Measurements from ENCODE around the gene SAA2. TPM values are rescaled to one million over a fixed set of nuclear protein-coding genes. Genes with fewer than 3 reads are reported as not detected.
A peak's percentile ranks its signal among the peaks of the same experiment; 100 is the strongest.

Gene SAA2
- total and polyA plus RNA-seq, 4 donors, result 6.4 to 27,037 (median 20,582) TPM

DNA sequence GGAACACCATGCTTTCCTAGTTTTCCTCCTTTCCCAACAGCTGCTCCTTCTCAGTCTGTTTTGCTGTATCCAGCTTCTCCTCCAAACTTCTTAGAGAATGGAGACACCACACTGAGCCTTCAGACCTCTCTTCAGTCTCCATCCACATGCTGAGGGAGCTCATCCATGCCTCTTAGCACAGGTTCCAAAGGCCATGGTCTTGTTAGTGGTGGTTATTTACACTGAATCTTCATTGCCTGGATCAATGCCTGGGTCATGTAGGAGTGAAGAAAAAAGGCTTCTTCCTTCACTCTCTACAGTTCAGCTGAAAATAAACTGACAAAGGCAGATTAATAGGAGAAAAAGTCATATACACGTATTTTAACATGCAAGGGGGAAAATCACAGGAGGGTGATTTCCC lies 8.8 kb downstream of the SAA2 start (continued):
- no peak for TF ChIP-seq EGR1 (IDR thresholded peaks at IDR 0.05; ENCODE audit: low read depth in 2 of 2)
- TF ChIP-seq FOXA1 (IDR thresholded peaks at IDR 0.05), result peak; percentile 46
- TF ChIP-seq RAD21 (IDR thresholded peaks at IDR 0.05), result peak; percentile 9 to 18
- TF ChIP-seq JUND (IDR thresholded peaks at IDR 0.05), result peak; percentile 17 to 42
- TF ChIP-seq SP1 (IDR thresholded peaks at IDR 0.05), result no peak
- TF ChIP-seq YY1 (IDR thresholded peaks at IDR 0.05), result peak; percentile 35

GRCh38 chr11:18236664-18237356 lies 11.7 kb downstream of the SAA2 start, which contains the start of gene SAA4:
TSS of gene SAA4 (minus strand) at chr11:18236802. CDS start at chr11:18235926, 876 bp downstream.
- TF ChIP-seq REST (IDR thresholded peaks at IDR 0.05) (peak; percentile 61), EGR1 (IDR thresholded peaks at IDR 0.05; ENCODE audit: low read depth in 2 of 2) (peak in 1 of 2 donors; percentile 32), NR2F2 (IDR thresholded peaks at IDR 0.05) (no peak), MAX (IDR thresholded peaks at IDR 0.05) (peak; percentile 53), SP1 (IDR thresholded peaks at IDR 0.05) (peak; percentile 64), JUND (IDR thresholded peaks at IDR 0.05) (peak; percentile 54 to 73), YY1 (IDR thresholded peaks at IDR 0.05) (peak; percentile 81), FOXA2 (IDR thresholded peaks at IDR 0.05) (no peak), RAD21 (IDR thresholded peaks at IDR 0.05) (peak; percentile 27 to 30), RXRA (IDR thresholded peaks at IDR 0.05) (peak; percentile 60 to 76), TAF1 (conservative IDR thresholded peaks at IDR 0.05) (peak; percentile 97), FOXA1 (IDR thresholded peaks at IDR 0.05) (peak; percentile 37), GABPA (IDR thresholded peaks at IDR 0.05 in 1 of 2, conservative IDR thresholded peaks at IDR 0.05 in 1 of 2) (peak in 1 of 2 donors; percentile 26), HNF4G (IDR thresholded peaks at IDR 0.05) (peak; percentile 56), HNF4A (conservative IDR thresholded peaks at IDR 0.05) (peak; percentile 90 to 94)
- TF ChIP-seq, protein P1, sequence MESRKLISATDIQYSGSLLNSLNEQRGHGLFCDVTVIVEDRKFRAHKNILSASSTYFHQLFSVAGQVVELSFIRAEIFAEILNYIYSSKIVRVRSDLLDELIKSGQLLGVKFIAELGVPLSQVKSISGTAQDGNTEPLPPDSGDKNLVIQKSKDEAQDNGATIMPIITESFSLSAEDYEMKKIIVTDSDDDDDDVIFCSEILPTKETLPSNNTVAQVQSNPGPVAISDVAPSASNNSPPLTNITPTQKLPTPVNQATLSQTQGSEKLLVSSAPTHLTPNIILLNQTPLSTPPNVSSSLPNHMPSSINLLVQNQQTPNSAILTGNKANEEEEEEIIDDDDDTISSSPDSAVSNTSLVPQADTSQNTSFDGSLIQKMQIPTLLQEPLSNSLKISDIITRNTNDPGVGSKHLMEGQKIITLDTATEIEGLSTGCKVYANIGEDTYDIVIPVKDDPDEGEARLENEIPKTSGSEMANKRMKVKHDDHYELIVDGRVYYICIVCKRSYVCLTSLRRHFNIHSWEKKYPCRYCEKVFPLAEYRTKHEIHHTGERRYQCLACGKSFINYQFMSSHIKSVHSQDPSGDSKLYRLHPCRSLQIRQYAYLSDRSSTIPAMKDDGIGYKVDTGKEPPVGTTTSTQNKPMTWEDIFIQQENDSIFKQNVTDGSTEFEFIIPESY (IDR thresholded peaks at IDR 0.05), result peak; percentile 2
- TF ChIP-seq, protein P2, sequence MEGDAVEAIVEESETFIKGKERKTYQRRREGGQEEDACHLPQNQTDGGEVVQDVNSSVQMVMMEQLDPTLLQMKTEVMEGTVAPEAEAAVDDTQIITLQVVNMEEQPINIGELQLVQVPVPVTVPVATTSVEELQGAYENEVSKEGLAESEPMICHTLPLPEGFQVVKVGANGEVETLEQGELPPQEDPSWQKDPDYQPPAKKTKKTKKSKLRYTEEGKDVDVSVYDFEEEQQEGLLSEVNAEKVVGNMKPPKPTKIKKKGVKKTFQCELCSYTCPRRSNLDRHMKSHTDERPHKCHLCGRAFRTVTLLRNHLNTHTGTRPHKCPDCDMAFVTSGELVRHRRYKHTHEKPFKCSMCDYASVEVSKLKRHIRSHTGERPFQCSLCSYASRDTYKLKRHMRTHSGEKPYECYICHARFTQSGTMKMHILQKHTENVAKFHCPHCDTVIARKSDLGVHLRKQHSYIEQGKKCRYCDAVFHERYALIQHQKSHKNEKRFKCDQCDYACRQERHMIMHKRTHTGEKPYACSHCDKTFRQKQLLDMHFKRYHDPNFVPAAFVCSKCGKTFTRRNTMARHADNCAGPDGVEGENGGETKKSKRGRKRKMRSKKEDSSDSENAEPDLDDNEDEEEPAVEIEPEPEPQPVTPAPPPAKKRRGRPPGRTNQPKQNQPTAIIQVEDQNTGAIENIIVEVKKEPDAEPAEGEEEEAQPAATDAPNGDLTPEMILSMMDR (IDR thresholded peaks at IDR 0.05; ENCODE audit: low read depth, low read length, missing input control), result no peak
- TF ChIP-seq, protein P3, sequence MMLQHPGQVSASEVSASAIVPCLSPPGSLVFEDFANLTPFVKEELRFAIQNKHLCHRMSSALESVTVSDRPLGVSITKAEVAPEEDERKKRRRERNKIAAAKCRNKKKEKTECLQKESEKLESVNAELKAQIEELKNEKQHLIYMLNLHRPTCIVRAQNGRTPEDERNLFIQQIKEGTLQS (IDR thresholded peaks at IDR 0.05), result no peak
- Histone ChIP-seq H3K36me3 (ENCODE audit: control insufficient read depth in 4 of 4, insufficient read depth in 3 of 4, low read depth in 1 of 4, low read length in 3 of 4) (peaks cover 0 to 10% (median 4%) of the 10 kb centered on the region in 4 donors), H3K4me1 (ENCODE audit: control insufficient read depth in 4 of 4, insufficient read depth in 4 of 4, low read length in 3 of 4) (peaks cover 0 to 27% (median 14%) of the 10 kb centered on the region in 4 donors), H3K9me3 (ENCODE audit: control insufficient read depth in 4 of 4, low read length in 3 of 4) (no peaks in the 10 kb centered on the region), H3K4me3 (ENCODE audit: low read depth in 1 of 3, low read length in 3 of 3) (peak within 1 kb of the TSS; percentile 52 to 99 (median 97)), H3K9ac (ENCODE audit: low read depth in 1 of 2, low read length in 2 of 2) (peak within 1 kb of the TSS; percentile 29 to 73), H3K27me3 (ENCODE audit: control insufficient read depth in 4 of 4, insufficient read depth in 4 of 4, low read length in 3 of 4) (no peaks in the 10 kb centered on the region), H3K27ac (ENCODE audit: low read depth in 1 of 2, low read length in 2 of 2) (peak within 1 kb of the TSS; percentile 66 to 80)
- WGBS, result 38% methylated on average over 2 of the region's 2 CpGs
- DNase-seq (ENCODE audit: low spot score), result no peak

All from liver (tissue), 9 donors.